Cortex of kidney (tissue), 1 donor: ENCODE results near the gene MTMR12.
"Not testable (repeated sequence)": the region's sequence is repeated elsewhere in the genome, so short reads cannot be mapped to it uniquely, and the experiment has no call there.

Source experiments
- DNase-seq: peaks from one replicate; lab custom pipeline; 2025; lab: John Stamatoyannopoulos, UW

MTMR12 gene

DNA sequence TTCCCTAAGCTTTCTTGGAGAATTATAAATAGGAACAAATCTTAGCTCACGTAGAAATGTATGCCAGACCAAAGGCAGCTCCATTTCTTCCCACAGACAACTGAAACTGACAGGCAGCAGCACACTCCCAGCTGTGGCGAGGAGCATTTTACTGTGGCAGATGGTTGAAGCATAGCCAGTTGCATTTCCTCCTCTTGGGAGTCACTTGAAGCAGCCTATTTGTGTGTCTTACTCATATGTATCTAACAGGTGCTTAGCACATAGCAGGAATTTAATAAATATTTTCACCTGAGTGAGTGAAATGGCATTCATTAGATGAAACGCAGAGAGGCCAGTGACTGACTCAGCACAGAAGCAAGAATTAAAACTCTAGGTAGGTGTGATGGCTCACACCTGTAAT lies 12.3 kb upstream of the MTMR12 start:
- no peak for DNase-seq

DNA sequence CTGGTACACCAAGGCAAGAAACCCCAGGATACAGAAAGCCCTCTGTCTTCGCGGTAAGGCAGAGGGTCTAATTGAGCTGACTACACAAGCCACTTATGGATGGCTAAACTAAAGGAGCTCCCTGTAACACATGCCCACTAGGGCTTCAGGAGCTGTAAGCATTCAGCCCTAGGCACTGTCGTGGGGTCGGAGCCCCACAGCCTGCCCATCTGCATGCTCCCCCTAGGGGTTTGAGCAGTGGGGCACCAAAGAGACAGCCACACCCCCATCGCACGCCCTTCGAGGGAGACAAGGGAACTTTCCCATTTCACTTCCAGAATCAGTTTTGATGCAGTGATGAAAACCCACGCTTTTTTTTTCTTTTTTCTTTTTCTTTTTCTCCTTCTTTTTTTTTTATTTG lies 11.0 kb upstream of the MTMR12 start:
- DNase-seq: no peak

DNA sequence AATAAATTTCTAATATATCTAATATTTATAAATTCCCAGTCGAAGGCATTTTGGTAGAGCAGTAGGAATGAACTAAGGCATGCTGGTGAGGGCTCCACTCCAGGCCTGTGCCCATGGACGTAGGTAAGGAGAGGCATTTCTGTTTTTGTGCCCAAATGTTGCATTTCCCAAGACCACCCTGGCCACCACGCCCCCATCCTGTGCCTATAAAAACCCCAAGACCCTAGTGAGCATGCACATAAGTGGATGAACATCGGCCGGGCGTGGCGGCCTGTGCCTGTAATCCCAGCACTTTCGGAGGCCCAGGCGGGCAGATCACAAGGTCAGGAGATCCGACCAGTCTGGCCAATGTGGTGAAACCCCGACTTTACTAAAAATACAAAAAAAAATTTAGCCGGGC lies 10.1 kb upstream of the MTMR12 start:
- no peak for DNase-seq

DNA sequence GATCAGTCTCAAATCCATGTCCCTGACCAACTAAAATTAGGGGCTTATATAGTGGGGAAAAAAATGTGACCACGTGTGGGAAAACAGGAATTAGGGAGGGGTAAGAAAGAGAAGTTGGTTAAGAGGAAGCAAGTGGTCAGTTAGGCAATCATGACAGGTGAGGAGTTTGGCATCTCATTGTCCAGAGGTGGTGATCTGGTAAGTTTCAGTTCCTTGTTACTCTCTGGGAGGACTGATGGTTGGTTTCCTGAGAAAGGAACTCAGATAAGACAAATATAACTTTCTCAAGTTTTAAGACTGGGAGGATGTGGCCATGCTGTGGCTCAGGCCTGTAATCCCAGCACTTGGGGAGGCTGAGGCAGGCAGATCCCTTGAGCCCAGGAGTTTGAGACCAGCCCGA lies 9.0 kb upstream of the MTMR12 start:
- DNase-seq: not testable (repeated sequence)

DNA sequence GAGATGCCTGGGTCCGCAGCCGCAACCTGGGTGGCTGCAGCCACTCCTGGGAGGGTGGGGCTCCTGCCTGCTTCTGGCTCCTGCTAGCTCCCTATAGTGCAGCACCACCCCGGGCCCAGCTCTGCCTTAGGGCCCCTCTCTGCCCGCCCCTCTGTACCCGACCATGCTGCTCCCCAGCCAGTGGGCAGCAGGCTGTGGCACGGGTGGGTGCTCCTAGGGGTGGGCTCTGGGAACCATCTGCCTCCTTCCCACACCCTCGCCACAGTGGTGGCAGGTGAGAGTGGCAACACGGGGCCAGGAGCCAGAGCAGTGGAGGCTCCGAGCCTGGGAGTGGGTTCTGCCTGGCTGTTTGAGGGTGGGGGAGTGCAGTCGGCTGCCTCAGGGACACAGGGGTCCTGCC lies 7.8 kb upstream of the MTMR12 start:
- DNase-seq: no peak

DNA sequence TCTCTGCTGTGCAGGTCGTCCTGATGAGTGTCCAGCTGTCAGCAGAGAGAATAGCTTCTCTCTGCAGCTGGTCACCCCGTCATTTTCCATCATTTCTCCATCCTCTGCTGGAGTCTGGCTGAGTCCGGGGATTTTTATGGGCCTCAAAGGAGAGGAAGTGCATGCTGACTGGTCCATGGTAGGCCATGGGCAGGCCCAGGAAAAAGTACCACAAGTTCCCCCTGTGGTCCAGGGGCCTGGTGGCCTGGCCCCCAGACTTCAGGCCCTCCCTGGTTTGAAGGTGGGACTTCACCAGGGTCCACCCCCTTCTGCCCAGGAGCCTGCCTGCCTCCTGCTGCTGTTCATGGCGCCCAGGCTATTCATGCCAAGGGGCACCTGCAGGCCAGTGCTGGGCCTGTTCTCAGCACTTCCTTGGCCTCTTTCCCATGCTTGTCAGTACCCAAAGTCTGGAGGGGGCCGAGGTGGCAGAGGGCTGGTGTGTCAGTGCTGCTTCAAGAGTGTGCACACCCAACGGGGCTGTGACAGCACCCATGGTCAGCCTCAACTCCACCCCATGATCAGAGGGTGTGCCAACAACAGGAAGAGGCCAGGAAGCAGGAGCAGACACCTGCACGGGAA lies 7.3 kb upstream of the MTMR12 start:
- DNase-seq: no peak

DNA sequence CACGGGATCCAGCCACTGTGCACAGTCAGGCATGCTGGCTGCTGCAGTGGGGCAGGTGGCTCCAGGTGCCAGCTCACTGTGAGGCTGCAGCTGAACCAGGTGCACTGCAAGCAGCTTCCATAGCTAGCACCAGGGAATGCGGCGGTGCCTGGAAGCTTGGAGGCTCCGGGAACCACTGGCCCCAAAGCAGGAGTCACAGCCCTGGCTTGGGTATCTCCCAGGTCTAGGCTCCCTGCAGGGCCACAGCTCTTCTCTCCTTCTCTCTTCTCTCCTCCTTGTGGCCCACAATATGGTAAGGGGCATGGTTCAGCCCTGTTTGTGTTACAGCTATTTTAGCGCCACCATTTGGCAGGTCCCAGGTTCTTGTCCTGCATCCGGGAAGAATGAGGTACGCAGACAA lies 6.7 kb upstream of the MTMR12 start:
- no peak for DNase-seq

DNA sequence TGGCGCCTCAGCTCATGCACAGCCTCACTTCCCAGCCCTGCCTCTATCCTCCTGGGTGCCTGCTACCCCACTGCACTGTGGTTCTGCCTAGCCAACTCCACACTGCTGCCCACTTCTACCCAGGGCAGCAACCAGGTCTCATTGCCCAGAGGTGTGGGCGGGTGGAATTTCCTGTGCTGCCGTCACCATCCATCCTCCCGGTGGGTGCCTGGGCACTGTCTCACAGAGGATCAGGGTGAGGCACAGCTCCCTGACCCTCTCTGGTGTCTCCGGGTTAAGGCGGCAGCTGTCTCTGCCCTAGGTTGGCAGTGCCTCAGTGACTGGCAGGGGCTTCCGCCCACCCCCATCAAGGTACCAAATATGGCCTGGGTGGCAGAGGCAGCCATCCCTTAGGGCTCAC lies 4.3 kb upstream of the MTMR12 start:
- DNase-seq: no peak

DNA sequence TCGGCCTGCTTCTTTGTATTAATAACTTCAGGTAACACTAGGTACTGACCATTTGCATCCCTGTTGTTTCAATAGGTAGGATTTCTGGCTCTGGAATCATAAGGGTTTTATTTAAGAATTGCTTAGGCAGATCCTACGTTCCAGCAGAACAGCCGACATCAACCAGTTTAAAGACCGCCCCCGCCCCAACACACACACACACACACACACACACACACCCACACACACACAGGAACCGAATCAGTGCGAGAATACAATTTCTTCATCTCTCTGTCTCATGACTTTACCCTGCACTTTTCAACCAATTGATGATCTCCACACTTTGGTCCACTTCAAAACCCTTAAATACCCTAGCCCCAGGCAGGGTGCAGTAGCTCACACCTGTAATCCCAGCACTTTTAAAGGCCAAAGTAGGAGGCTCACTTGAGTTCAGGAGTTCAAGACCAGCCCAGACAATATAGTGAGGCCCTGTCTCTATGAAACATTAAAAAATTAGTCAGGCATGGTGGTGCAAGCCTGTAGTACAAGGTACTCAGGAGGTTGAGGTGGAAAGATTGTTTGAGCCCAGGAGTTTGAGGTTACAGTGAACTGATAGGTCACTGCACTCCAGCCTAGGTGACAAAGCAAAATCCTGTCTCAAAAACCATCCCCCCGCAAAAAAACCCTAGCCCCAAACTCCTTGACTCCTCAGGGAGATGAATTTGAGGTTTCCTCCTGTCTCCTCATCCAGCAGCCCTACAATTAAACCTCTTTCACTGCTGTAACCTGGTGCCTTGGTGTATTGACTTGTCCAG lies 2.7 kb upstream of the MTMR12 start:
- DNase-seq: no peak

DNA sequence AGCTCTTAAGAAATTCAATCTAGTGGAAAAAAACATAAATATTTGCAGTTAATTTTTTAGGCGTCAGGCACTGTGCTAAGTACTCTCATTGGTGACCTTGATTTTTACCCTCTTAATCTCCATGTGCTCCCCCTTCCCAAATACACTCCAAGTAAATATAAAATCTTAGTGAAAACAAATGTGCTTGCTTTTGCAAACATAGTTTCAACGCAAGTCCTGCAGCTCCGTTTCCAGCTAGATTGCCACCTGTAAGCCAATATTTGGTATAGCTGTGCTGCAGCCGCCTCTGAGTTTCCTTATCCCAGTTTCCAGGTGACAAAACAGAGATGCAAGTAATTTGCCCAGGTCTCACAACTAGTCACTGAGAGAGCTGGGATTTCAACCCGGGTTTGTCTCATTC lies 1.9 kb upstream of the MTMR12 start:
- no peak for DNase-seq

DNA sequence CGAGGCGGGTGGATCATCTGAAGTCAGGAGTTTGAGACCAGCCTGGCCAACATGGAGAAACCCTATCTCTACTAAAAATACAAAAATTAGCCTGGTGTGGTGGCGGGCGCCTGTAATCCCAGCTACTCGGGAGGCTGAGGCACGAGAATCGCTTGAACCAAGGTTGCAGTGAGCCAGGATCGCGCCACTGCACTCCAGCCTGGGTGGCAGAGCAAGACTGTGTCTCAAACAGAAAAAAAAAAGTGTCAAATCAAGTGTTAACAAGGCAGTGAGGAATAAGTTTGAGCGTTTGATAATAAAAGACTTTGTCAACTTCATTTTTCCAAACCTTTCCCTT lies 1.4 kb upstream of the MTMR12 start:
- DNase-seq: not testable (repeated sequence)

DNA sequence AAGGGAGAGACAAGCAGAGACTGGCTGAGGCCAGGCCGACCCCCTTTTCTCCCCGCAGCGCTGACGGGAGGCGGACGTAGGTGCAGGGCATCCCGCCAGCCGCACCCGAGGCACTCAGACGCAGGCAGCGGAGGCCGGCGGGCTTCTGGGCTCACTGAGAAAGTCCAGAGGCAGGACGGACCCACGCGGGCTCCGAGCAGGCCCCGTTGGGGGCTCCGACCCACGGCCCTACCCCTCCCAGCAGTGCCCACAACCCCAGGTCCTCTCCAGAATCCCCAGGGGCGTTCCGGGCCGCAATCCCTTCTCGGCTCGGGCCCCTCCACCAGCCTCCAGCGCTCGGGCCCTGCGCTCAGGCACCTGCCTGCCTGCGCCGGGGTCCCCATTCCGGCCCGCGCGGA lies 543 bp downstream of the MTMR12 start:
- DNase-seq: no peak

DNA sequence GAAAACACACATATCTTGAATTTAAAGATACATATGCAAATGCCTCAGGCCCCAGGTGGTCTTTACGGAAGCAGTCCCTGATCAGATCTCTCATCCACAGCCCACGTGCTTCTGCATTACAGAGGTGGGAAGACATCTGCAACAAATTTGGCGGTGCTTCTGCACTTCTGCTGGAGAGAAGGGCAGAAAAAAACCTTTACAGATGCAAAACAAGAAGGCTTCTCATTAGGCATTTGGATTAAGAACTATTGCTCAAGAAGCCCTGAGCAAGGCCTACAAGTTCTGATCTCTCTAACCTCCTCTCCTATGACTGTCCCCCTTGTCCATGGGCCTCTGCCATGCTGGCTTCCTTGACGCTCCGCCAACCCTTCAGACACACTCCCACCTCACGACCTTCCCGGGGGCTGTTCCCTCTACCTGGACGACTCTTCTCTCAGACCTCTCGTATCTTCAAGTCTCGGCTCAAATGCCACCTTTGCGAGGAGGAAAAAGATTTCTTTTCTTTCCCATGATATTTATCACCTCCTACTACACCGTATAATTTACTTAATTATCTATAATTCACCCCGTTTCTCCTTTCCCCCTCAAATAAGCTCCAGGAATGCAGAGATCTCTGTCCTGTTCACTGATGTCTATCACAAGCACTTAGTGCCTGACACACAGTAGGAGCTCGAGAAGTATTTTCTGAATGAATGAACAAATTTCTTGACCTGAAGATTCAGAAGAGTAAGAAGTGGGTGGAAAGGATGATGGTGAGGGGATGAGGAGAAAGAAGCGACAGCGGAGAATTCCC lies 1.1 kb downstream of the MTMR12 start:
- no peak for DNase-seq

DNA sequence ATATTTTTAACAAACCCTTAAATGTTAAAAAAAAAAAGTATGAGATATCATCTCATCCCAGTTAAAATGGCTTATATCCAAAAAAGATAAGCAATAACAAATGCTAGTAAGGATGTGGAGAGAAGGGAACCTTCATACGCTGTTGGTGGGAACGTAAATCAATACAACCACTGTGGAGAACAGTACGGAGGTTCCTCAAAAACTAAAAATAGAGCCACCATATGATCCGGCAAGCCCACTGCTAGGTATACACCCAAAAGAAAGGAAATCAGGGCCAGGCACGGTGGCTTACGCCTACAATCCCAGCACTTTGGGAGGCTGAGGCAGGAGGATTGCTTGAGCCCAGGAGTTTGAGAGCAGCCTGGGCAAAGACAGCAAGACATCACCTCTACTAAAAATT lies 3.0 kb downstream of the MTMR12 start:
- DNase-seq: no peak

DNA sequence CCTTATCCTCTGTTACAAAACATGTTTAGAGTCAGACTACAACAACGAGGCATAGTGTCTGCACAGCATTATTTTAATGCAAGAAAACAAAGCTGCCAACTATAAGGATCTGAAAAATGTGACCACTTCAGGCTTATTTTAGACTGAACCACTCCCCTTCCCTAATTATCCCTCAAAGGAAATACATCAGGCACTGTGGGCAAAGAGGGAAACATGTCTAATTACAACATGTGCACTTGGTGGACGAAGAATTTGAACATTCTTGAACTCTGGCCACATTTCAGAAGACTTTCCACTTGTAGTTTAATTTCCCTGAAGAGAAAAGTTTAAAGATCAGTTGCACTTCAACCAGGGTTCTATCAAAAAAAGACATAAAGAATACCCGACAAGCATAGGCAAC lies 3.8 kb downstream of the MTMR12 start:
- DNase-seq: no peak

DNA sequence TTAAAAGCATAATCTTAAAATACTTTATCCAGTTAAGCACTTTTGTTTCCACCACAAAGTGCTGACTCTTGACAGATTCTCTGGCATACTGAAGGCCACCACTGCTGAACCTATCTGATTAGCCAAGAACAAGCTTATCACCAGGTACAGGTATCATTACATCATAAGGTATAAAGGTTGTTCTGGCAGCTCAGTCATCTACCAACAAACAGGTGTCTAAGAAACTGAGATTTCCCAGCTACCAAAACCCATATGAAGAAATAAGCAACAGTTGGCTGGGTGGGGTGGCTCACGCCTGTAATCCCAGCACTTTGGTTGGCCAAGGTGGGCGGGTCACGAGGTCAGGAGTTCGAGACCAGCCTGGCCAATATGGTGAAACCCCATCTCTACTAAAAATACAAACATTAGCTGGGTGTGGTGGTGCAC lies 5.0 kb downstream of the MTMR12 start:
- no peak for DNase-seq

DNA sequence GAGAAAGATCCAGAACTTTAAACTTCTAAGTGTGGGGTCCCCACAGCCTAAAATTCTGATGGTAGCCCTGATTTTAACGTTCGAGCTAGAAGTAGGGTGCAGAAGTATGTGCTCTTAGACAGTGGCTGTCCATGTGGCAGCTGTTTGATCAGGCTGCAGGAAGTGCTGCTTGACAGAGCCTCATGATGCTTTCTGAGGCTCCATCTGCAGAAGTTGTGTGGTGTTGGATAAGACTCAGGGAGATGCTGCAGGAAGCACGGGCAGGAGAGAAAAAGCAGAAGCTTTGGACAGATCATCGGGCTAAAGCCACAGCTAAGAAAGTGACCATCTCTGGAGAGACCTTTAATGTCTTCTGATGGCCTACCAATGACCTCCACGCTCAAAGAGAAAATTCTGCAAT lies 8.1 kb downstream of the MTMR12 start:
- no peak for DNase-seq

DNA sequence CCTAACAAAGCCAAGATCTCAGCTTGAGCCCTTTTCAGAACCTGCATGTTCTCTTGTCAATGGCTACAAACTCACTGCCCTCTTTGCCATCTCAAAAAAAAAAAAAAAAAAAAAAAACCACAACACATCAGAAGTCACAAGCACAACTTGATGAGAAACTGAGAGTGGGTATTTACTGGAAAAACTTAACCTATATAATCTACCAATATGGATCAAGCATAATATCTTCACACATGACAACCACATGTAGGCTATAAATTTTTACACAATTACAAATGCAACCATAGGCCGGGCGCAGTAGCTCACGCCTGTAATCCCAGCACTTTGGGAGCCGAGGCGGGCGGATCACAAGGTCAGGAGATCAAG lies 9.0 kb downstream of the MTMR12 start:
- DNase-seq: no peak

DNA sequence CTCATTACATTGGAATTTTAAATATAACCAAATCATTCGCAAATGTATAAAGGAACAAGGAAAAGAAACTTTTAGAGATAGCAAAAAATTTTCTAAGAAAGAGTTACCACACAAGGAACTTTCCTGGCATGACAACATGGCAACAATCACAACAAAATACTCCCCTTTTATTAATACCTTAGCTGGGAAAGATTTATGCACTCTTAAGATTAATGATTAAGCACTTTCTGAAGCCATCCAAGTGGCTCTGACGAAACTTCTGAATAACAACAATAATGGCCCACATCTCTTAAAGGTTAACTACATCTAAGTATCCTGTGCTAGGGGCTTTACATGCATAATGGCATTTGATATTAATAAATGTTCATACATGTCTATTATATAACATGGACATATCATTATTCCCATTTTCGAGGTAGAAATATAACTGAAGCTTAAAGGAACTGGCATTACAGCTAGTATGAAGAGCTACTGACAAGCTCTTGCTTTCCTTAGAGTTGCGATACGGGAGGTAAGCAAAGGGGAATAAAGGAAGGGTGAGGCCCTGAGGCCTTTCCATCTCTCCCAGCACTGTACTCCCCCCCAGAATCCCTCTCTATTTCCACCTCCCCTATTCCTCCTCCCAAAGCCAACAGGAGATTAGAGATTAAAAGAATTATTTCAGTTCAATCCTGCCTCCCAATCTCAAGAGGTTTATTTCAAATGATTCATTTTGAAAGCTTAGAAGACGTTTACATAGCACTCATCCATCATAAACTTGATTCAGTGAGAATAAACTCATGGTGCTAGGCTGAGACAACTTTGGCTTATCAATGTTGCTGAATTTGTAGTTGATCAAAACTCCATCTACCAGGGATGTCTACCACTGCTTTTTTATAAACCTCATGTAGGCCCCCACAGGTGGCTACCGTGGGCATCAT lies 9.6 kb downstream of the MTMR12 start:
- no peak for DNase-seq

DNA sequence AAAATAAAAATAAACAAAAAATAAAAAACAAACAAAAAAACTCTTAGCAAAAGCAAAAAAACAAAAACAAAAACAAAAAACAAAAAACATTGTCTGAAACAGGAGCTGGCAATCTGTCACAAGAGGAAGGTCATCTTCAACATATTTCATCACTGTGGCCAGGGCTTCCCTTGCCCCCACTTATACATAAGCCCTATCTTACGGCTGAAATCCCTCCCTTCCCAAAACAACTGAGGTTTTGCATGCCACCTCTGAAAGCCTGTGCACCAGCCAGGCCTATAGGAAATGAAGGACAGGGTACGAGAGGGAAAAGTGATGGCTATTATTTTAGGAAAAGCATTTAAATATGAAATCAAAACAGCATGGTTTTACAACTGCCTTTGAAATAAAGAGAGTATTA lies 10.8 kb downstream of the MTMR12 start:
- no peak for DNase-seq

DNA sequence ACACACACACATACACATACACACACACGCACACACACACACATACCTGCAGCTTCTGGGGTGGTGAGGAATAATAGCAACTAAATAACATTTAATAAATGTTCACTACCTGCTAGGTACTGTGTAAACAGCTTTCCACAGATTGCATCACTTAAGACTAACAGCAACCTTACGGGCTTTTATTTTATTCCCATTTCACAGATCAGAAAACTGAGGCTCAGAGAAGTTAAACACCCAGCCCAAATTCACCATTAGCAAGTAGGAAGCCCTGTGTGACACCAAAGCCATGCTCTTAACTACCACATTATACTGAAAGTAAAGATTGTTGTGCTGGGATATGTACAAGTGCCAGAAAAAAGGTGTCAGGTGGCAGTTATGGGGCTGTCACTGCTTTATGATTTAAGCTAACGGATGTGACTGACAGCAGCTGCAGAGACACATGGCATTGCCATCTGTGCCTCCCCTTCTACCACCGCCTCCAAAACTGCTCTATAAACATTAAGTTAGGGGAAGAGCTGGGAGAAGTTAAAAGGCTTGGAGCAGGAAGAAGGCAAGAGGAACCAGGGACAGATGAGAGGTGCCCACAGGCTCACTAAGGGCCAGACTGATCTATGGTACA lies 13.6 kb downstream of the MTMR12 start:
- DNase-seq: no peak

DNA sequence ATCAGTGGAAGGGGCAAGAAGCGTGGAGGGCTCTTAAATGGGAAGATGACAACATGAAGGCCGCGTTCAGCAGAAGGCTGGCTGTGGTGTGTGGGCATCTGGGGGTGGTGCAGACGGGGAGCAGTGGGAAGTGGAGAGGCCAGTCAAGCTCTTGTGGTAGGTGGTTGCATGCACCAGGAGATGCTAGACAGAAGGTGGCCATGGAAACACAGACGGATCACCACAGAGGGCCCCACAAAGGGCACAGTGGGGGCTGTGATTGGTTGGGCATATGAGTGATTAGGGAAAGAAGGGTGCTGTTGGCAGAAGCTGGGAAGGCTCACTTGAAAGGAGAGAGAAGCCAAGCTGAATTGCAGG lies 14.7 kb downstream of the MTMR12 start:
- no peak for DNase-seq
